ENCODE data around the gene BABAM2.

Gene BABAM2

GRCh38 chr2:27920148-27920885, 29.8 kb downstream of the BABAM2 start:
- no peaks in the 10 kb centered on the region for H3K79me2 ChIP-seq (ENCODE audit: low read length)
- H2AFZ ChIP-seq (ENCODE audit: low read length): no peak overlapping the region
- no peak overlapping the region for H3K4me2 ChIP-seq (ENCODE audit: low read depth, low read length)
- H4K20me1 ChIP-seq (ENCODE audit: insufficient read depth, low read length): no peaks in the 10 kb centered on the region
- H3K9me3 ChIP-seq (replicated peaks; ENCODE audit: insufficient read depth, low read length): no peaks in the 10 kb centered on the region
- no peaks in the 10 kb centered on the region for H3K4me1 ChIP-seq (ENCODE audit: low read length)
- H3F3A ChIP-seq (ENCODE audit: insufficient read depth, low read length): no peaks in the 10 kb centered on the region
- no peaks in the 10 kb centered on the region for H3K27me3 ChIP-seq (replicated peaks; ENCODE audit: insufficient read depth, low read length)
- no peaks in the 10 kb centered on the region for H3K9me2 ChIP-seq (replicated peaks; ENCODE audit: insufficient read depth, low read length)
- no peaks in the 10 kb centered on the region for H3K36me3 ChIP-seq (replicated peaks; ENCODE audit: insufficient read depth, low read length)
- H3K4me3 ChIP-seq (ENCODE audit: low read length): no peak overlapping the region
- no peak overlapping the region for H3K9ac ChIP-seq (ENCODE audit: low read length)
- H3K27ac ChIP-seq (ENCODE audit: low read length): no peak overlapping the region
- no peak for DNase-seq
- TF ChIP-seq CTCF (IDR thresholded peaks at IDR 0.05; ENCODE audit: low read length) (no peak), EZH2 (optimal IDR thresholded peaks at IDR 0.05; ENCODE audit: low read depth, low read length) (no peak), EZH2phosphoT487 (IDR thresholded peaks at IDR 0.05; ENCODE audit: low read length) (no peak)

- DNase-seq: no peak
- no peaks in the 10 kb centered on the region for H3K36me3 ChIP-seq (replicated peaks; ENCODE audit: insufficient read depth, low read length)
- no peak overlapping the region for H3K4me2 ChIP-seq (ENCODE audit: low read depth, low read length)
- H3F3A ChIP-seq (ENCODE audit: insufficient read depth, low read length): no peaks in the 10 kb centered on the region
- no peaks in the 10 kb centered on the region for H3K79me2 ChIP-seq (ENCODE audit: low read length)
- H3K9me3 ChIP-seq (replicated peaks; ENCODE audit: insufficient read depth, low read length): no peaks in the 10 kb centered on the region
- no peak overlapping the region for H2AFZ ChIP-seq (ENCODE audit: low read length)
- no peaks in the 10 kb centered on the region for H3K9me2 ChIP-seq (replicated peaks; ENCODE audit: insufficient read depth, low read length)
- no peaks in the 10 kb centered on the region for H3K27me3 ChIP-seq (replicated peaks; ENCODE audit: insufficient read depth, low read length)
- TF ChIP-seq EZH2phosphoT487 (IDR thresholded peaks at IDR 0.05; ENCODE audit: low read length): no peak
- TF ChIP-seq CTCF (IDR thresholded peaks at IDR 0.05; ENCODE audit: low read length): no peak
- H3K4me1 ChIP-seq (ENCODE audit: low read length): no peaks in the 10 kb centered on the region
- no peaks in the 10 kb centered on the region for H4K20me1 ChIP-seq (ENCODE audit: insufficient read depth, low read length)
- H3K4me3 ChIP-seq (ENCODE audit: low read length): no peak overlapping the region
- H3K9ac ChIP-seq (ENCODE audit: low read length): no peak overlapping the region
- H3K27ac ChIP-seq (ENCODE audit: low read length): no peak overlapping the region
These were observed 30.9 kb downstream of the BABAM2 start for GRCh38 chr2:27921424-27921823.

- no peak overlapping the region for H2AFZ ChIP-seq (ENCODE audit: low read length)
- H3K4me3 ChIP-seq (ENCODE audit: low read length): no peak overlapping the region
- no peak overlapping the region for H3K27ac ChIP-seq (ENCODE audit: low read length)
- no peaks in the 10 kb centered on the region for H3K36me3 ChIP-seq (replicated peaks; ENCODE audit: insufficient read depth, low read length)
- no peaks in the 10 kb centered on the region for H3K4me1 ChIP-seq (ENCODE audit: low read length)
- H3K9me2 ChIP-seq (replicated peaks; ENCODE audit: insufficient read depth, low read length): no peaks in the 10 kb centered on the region
- no peaks in the 10 kb centered on the region for H3F3A ChIP-seq (ENCODE audit: insufficient read depth, low read length)
- H3K9ac ChIP-seq (ENCODE audit: low read length): no peak overlapping the region
- H3K27me3 ChIP-seq (replicated peaks; ENCODE audit: insufficient read depth, low read length): no peaks in the 10 kb centered on the region
- no peaks in the 10 kb centered on the region for H4K20me1 ChIP-seq (ENCODE audit: insufficient read depth, low read length)
- TF ChIP-seq EZH2 (optimal IDR thresholded peaks at IDR 0.05; ENCODE audit: low read depth, low read length) (no peak), CTCF (IDR thresholded peaks at IDR 0.05; ENCODE audit: low read length) (no peak), EZH2phosphoT487 (IDR thresholded peaks at IDR 0.05; ENCODE audit: low read length) (no peak)
- no peaks in the 10 kb centered on the region for H3K79me2 ChIP-seq (ENCODE audit: low read length)
- DNase-seq: no peak
- no peak overlapping the region for H3K4me2 ChIP-seq (ENCODE audit: low read depth, low read length)
- H3K9me3 ChIP-seq (replicated peaks; ENCODE audit: insufficient read depth, low read length): no peaks in the 10 kb centered on the region
These were observed 31.5 kb downstream of the BABAM2 start for GRCh38 chr2:27921880-27922547.
